OCI-LY1 (cell line): Measurements from ENCODE around the gene MKKS.

ENCODE experiments used
- CTCF ChIP-seq: fragments of 200-600 bp; sonication (generic), shearing (Covaris generic); IDR thresholded peaks from 2 replicates; pipeline ENCODE4 v1.5.1; 2017; ENCODE audit warnings: mild to moderate bottlenecking, antibody characterized with exemption, low read length, moderate library complexity, mixed read lengths
- EZH2 ChIP-seq: fragments of 200-600 bp; sonication (generic), shearing (Covaris generic); IDR thresholded peaks from 2 replicates; pipeline ENCODE4 v1.8.0; 2017; ENCODE audit warnings: borderline replicate concordance, mixed run types, mild to moderate bottlenecking, antibody characterized with exemption, low read length, moderate library complexity, mixed read lengths

GRCh38 chr20:10447028-10447427, 13.0 kb upstream of the MKKS start:
- peak; percentile 12; the same call in 1 of the 2 replicates for TF ChIP-seq CTCF
- TF ChIP-seq EZH2: no peak
